ENCODE results near the gene HOXB5. TPM values are rescaled to one million over a fixed set of nuclear protein-coding genes. Genes with fewer than 3 reads are reported as not detected.

HOXB5 gene
- total RNA-seq, 1 donor from 2014 or later, result not detected

DNA sequence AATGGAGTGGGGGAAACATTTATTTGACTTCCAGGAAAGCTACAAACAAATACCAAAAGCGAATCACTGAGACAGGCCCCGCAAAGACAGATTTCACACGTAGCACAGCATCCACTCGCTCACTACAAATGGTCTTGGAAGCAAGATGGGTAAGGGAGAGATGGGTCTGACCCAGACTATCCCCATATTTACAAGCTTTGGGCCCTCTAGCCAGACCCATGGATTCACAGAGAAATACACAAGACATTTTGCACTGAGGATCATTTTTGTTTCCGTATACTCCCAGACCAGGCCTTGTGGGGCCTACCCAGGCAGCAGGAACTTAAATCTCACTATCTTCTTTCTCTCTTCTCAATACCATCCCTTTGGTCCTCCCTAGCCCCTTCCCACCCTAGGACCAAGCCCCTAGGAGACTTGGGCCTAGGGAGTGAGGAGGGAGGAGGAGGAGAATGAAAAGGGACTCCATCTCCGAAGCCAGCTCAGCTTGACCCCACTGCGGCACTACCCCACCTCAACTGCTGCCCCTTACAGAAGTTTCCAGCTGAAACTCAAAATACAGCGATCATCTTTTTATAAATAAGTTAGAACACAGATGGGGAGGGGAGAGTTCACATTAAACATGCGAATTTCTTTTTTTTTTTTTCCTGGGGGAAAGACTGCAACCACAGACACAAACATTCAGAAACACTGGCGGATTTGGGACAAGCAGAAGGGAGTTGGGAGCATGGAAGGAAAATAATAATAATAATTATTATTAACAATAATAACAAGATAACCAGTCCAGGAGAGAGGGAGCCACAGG lies 2.1 kb downstream of the HOXB5 start:
- DNase-seq (ENCODE audit: low read depth in 2 of 2), result no peak

DNA sequence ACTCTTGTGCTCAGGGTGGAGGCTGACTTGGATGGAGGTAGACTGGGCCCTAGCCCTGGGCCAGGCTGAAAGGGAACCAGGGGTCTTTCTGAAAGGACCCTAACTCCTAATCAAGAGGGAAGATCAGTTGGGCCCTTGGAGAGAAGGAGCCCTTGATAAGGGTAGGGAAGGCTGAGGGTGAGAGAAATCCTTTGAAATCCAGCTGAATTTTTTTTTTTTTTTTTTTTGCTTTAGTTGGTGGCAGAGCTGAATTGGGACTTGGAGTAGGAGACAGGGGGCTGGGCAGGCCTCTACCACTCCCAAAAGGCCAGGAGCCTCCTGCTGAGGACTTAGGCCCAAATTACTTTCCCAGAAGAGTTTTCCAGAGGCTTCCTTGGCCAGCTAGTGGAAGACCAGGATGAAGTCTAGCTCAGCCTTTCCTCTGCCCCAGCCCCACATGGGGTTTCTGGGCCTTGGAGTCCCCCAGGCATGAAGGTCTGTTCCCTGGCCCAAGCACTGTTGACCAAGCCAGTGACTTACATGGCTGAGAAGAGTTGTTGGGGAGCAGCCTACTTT lies 2.9 kb downstream of the HOXB5 start:
- no peak for DNase-seq (ENCODE audit: low read depth in 2 of 2)

DNA sequence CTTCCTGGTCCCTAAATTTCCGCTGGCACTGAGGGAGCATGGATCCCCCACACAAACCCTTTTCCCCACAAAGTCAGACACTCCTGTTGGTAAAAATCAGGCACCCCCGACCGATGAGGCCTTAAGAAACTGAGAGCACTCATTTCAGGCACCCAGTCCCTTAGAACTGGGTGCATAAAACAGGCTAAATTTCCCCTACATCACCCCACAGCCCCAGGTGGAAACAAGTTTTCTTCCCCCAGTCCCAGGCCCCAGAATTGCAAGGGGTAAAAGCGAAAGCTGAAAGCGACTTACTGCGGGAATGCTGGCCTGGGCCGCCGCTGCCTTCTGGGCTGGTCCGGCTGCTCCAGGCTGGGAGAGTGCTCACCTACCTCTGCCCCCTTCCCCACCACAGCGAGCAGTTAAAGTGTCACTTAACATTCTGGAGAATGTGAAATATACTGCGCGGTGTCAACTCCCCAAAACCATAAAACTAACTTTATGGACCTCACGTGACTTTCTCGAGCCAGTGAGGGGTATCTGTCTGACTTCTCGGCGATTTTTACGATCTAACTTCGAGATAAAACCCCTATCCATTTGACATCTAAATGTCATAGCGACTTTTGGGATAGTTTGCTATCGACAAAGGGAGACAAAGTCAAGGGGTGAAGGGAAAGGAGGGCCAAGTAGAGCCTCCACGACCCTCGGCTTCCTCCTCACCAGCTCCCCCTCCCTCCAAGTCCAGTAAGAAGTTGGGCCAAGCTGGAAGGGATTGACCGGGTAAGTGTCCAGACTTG lies 3.6 kb downstream of the HOXB5 start, which contains the start of gene HOXB3:
HOXB3 (minus strand) TSS at position 411 of the 776 bp plus-strand sequence. CDS start 37,767 bp downstream, outside the sequence.
- DNase-seq (ENCODE audit: low read depth in 2 of 2), result no peak

DNA sequence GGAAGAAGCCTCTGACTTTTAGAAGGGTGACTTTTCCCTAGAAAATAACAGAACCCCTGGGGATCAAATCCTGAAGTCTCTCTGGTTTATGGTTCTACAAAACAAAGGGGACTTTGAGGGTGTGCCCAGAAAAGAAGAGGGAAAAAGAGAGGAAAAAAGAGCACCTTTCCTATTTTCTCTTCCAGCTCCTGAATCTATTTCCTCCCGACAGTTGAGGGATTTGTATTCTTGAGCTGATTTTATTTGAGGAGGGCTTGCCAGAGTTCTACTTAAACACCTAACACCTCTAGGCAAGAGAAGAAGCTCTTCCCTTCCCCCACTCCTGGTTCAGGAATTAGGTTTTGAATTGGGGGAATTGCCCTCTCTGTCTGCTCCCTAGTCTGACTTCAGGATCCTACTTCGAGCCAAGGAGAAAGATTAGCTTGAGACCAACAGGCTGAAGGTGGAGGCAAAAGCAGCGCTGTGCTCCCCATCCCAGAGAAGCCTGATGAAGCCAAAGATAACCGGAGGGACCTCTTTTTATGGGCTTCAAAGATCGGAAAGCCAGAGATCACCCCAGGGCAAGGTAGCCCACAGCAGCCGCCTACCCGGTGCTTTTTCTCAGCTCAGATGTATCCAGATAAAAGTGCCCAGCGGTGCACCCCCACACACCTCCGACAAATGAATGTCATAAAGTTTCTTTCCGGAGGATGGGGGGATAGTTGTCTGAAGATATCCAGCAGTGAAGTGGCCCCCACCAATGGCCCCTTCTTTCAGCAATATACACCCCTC lies 4.3 kb downstream of the HOXB5 start:
- DNase-seq (ENCODE audit: low read depth in 2 of 2), result no peak

DNA sequence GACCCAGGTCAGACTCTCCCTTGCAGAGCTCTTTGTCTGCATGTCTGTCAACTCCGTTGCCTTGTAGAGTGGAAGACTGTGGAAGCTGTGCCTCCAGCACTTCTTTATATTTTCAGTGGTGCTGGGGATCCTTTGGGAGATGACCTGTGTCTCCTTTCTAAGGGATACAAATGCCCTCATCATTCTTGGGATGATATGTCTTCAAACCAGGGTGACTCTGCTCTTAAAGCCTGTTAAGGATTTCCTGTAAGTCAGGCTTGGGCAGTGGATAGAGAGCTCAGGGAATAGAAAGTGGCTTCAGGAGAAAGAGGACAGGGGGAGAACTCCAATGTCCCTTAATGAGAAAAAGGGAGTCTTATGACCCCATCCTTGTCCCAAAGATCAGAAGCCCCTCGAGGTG lies 5.1 kb downstream of the HOXB5 start:
- no peak for DNase-seq (ENCODE audit: low read depth in 2 of 2)

DNA sequence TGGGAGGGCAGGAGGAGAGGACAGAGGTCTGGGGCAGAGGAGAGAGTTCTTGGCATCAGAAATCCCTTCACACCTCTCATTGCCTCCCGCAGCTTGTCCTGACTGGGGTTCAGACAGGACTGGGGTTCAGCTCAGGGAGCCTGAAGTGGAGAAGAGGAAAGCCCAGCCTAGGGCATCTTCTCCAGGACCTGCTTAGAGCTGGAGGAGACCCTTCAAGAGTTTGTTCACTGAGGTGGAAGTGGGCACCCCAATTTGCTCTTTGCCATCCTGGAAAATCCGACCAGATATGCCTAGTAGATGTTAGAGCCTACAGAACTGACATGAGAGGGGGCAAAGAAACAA lies 5.5 kb downstream of the HOXB5 start:
- no peak for DNase-seq (ENCODE audit: low read depth in 2 of 2)

DNA sequence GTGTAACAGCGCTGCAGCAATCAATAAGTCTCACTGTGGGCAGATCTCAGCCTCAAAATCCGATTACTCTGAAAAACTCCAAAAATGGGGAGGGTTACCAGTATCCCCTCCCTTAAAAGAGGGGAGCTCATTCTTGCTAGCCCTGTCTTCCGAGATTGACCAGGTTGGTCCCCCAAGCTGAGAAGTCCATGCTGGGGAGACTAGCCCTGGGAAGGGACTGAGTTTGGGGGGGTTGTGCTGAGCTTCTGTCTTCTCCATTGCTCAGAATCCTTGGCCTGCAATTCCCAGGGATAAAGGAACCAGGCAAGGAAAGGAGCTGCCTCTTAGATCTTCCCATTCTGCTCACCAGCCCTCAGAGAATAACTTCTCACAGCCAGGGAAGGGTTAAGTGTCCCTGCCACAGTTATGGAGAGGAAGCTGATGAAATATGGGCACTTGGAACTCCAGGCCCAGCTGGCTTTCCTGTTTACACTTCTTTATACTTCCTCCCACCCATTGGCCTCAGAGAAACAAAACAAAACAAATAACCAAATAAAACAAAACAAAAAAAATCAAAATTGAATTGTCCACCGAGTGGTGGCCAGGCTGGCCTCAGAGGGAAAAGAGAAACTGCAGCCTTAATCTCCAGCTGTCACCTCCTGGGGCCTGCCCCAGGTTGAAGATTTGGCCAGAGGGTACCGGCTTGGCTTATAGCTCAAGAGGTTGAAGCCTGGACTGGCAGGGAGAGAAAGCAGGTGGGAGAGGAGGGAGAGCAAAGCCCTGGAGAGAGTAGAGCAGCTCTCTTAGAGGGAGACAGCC lies 6.1 kb downstream of the HOXB5 start:
- DNase-seq (ENCODE audit: low read depth in 2 of 2), result peak in 1 of 2 donors; percentile 50

DNA sequence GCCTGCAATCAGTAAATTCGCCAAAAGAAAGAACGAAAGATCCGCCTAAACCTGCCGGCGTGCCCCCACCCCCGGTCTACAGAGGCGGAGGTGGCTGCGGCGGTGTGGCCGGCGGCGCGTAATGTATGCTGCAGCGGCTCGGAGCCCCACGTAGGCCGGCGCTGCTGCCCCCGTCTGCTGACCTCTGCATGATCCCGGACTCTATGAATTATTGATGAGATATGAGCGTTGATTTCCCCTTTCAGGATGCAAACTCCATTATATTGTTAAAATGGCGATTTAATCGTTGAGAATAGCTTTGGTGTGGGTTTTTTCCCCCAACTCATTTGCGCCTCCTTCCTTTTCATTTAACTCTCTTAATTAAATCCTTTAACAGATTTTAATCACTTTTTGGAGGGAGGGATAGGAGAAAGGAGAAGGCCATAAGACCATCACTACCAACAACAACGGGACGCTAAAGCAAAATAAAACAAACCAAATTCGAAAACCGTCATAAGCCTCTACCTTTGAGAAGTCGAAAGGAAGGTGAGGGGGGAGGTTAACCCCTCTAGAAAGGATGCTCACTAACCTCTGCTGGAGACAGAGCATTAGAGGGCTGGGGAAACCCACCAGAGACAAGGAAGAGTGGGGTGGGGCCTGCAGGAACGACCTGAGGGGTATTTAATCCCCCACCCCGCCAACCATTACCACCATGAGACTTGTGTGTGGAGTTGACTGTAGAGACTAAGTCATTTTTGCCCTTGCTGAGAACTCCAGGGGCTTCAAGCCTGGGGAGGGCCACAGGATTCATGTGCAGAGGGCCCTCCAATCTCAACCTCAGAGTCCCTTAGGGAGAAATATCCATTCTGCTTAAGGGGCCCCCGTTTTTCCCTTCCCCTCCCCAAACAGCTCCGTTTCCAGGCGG lies 7.0 kb downstream of the HOXB5 start:
- DNase-seq (ENCODE audit: low read depth in 2 of 2), result no peak

DNA sequence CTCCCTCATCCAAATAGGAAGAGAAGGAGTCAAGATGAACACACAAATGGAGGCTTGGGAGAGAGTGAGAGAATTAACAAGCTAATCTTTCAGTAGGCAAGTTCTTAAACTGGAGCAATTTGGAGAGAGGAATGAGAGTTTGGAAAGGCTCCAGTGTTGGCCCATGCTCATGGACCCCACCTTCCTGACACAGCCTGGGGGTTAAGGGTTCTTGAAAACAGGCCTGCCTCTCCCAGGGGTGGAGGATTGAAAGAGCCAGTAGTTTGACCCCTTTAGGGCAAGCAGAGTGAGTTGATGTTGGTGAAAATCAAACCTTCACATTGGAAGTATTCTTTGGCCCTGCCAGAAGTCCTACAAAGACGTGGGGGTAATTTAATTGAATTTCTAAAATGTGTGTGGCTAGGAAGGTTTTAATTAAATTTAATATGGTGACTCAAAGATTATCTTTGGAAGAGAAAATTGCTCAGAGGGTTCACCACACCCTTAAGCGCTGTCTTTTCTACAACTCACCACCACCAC lies 9.3 kb downstream of the HOXB5 start:
- no peak for DNase-seq (ENCODE audit: low read depth in 2 of 2)

DNA sequence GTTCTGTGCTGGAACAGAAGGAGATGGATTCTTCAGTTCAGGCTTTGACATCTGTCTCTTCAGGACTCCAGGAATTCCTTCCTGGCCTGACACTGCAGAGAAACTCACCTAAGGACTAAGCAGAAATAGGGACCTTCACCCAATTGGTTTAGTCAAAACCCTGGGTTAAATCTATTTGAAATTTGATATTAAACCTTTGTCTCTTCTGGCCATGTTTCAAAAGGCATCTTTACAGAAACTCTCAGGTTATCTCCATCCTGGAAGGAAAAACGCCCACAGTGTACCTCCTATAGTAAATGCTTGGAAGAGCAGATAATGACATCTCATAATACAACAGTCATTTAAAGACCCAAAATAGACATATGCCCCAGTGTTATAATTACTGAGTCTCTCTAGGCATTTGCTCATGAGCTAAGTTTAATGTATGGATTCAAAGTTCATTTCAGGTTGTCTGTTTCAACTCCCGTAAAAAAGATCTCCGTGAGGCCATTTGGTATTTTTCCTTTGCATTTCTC lies 9.8 kb downstream of the HOXB5 start:
- DNase-seq (ENCODE audit: low read depth in 2 of 2), result no peak

DNA sequence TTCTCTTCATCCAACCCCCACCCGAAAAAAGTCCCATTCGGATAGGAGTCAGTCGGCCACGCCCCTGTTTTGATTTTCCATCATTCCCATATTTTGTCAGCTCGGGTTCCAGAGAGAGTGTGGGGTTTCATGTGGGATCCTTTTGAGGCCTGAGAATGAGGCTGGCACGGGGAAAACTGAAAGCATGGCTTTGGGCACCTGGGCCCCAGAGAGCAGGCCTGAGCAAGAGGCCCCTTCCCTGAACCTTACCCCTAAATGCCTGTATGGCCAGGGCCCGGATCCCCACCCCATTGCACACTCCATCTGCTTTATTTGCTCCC lies 10.9 kb downstream of the HOXB5 start:
- DNase-seq (ENCODE audit: low read depth in 2 of 2), result no peak

DNA sequence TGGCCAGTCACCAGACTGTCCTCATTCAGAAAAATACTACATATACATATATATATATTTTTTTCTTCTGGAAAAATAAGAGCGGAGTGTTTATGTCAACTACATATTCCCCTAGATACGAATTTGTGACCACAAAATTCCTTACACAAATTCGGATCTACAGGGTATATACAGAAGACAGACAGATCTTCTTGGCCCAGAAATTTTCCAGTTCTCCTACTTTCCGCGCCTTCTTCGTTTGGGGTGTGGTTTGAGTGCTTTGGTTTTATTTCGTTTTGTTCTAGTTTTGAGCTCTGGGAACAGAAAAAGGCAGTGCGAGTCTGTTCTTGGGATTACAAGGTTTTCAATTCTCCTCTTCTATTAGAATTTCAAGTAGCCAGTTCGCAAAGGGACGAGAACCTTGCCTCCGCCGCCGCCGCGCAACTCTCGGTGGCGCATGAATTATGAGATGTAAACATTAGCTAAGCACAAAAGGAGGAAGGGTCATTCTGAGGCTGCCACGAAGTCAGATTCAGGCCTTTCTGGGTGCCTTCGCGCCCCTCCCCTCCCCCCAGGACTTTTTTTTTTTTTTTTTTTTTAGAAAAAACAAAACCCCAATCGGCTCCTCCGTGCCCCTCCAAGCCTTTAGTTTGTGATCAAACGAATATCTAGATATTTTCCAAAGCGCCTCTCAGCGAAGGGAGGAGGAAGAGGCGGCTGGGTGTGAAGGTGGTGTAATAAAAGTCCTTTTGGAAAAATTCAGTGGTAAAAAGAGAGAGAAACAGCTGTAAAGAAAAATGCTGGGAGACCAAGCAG lies 13.6 kb downstream of the HOXB5 start:
- DNase-seq (ENCODE audit: low read depth in 2 of 2), result no peak

DNA sequence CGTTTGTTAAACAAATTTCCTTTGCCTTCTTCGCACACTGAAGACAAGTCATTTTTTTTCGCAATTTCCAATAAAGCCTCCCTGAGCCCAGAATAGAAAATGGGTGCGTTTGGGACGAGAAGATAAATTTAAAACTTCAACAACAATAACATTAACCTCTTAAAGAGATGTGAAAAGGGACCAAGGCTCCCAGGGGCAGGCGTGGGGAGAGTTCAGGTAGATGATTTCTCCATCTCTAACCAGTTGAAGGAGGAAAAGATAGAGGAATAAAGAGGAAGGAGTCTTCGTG lies 14.2 kb downstream of the HOXB5 start:
- no peak for DNase-seq (ENCODE audit: low read depth in 2 of 2)

DNA sequence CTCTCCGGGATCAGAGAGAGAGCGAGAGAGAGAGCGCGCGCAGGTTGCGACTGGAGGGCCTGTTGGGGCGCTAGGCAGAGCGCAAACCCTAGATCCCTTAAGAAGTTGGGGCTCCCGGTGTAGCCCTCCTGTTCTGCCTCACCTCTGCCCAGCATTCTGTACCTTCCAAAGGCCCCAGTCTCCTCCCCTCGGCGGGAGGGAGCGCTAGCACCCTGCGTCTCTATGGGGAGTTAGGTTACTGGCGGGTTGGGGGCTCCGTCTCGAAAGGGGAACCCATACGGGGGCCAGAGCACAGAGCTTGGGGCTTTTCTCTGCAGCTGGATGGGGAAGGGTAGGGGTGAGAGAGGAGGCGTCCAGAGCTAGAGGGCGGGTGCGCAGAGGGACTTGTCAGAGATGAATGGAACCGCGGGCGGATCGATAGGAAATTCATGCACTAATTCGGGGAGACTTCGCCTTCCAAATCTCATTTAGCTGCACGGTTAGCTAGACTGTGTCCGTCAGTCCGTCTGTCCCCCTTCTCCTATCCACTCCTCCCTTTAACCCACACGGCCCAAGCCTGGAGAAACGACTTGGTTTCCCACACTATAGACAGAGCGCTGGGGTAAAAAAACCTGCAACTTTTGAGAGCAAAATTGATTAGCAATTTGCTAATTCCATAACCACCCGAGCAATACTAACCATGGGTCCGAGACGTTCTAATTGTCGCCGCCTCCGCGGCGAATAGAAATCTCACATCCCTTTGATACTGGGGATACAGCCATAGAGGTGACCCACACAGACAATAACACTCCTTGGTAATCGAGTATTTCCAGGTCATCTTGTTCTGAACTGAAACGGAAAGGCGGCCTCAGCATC lies 14.7 kb downstream of the HOXB5 start:
- DNase-seq (ENCODE audit: low read depth in 2 of 2), result peak; percentile 38 to 72

DNA sequence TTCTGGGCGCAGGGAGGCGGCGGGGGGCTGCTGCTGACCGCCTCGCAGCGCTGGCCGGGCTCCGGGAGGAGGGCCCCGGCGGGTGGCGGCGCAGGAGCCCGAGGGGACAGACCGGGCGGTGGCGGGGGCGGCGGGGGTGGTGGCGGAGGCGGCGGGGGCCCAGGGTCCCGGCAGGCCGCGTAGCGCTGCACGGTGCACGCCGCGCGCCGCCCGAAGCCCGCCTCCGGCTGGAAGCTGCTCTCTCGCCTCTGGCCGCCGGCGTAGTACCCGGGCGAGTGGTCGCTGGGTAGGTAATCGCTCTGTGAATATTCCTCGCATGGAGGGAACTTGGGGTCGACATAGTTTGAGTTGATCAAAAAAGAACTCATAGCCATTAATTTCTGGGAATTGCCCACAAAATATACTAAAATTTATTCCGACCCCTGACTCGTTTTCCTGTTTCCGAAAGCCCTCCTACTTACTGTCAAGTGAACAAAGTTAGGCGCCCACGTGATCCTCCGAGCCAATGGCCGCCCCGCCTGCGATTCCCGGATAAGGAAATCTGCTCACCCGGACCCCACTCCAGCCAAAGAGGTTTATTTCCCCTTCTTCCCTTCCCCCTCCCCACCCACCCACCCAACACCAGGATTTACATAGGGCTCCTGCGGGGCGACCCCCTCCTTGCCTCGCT lies 15.5 kb downstream of the HOXB5 start, which contains the start of gene HOXB4:
HOXB4 (minus strand) TSS at position 405 of the 670 bp plus-strand sequence; CDS start at position 374, 31 bp downstream.
- peak; percentile 88 to 90 for DNase-seq (ENCODE audit: low read depth in 2 of 2)

DNA sequence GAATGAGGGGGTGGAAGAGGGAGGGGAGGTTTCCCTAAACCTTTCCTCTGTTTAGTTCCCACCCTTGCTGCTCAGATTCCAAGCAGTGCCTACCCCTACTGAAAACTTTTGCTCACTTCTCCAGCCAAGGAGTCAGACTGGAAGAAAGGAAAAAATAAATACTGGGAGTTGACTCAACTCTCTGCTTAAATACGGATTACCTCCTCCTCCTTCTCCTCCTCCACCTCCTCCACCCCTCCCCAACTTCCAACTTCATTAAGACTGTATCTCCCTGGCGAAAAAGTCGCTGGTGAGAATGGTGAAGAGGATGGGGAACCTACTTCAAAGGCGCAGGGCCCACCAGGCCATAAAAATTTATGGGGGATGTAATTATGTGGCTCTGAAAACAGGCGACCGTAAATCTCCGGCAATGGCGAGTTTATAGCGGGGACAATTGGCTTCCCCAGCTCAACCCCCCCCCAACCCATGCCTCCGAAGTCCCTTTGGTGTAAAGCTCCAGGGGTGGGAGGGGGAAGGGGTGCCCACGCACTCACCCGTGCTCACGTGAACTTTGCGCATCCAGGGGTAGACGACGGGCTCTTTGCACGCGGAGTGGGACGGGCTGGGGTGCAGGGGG lies 16.1 kb downstream of the HOXB5 start:
- DNase-seq (ENCODE audit: low read depth in 2 of 2), result peak in 1 of 2 donors; percentile 28
